GM13977 (cell line): Measurements from ENCODE around the gene UBE4B.

Source experiments
- DNase-seq: peaks from one replicate; pipeline ENCODE4 v3.0.0; 2012; ENCODE audit warnings: low spot score
- in situ Hi-C: fragments of 300-500 bp; cut with MboI; formaldehyde crosslinking; loops from one replicate; pipeline ENCODE4 v1.12.0; 2022; ENCODE audit warnings: low sequenced_read_pairs, low pct_unique_long_range_greater_than_20kb, mixed read lengths, inconsistent platforms; ENCODE audit not compliant: unreplicated experiment
- TF ChIP-seq, protein P1 (sequence below): IDR thresholded peaks from 2 replicates; pipeline ENCODE4 v1.5.1; 2012; ENCODE audit warnings: mild to moderate bottlenecking, control low read depth; ENCODE audit not compliant: insufficient read depth; ENCODE audit errors: extremely low read depth, missing control alignments

UBE4B gene

GRCh38 chr1:10075732-10076131, 43.0 kb downstream of the UBE4B start:
- DNase-seq = no peak
- TF ChIP-seq, protein P1, sequence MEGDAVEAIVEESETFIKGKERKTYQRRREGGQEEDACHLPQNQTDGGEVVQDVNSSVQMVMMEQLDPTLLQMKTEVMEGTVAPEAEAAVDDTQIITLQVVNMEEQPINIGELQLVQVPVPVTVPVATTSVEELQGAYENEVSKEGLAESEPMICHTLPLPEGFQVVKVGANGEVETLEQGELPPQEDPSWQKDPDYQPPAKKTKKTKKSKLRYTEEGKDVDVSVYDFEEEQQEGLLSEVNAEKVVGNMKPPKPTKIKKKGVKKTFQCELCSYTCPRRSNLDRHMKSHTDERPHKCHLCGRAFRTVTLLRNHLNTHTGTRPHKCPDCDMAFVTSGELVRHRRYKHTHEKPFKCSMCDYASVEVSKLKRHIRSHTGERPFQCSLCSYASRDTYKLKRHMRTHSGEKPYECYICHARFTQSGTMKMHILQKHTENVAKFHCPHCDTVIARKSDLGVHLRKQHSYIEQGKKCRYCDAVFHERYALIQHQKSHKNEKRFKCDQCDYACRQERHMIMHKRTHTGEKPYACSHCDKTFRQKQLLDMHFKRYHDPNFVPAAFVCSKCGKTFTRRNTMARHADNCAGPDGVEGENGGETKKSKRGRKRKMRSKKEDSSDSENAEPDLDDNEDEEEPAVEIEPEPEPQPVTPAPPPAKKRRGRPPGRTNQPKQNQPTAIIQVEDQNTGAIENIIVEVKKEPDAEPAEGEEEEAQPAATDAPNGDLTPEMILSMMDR = no peak
- in situ Hi-C loops = no loop called here

- TF ChIP-seq, protein P1 = no peak
- DNase-seq = no peak
- in situ Hi-C loops = no loop called here
Measured at GRCh38 chr1:10078494-10078893, 45.7 kb downstream of the UBE4B start.

DNA sequence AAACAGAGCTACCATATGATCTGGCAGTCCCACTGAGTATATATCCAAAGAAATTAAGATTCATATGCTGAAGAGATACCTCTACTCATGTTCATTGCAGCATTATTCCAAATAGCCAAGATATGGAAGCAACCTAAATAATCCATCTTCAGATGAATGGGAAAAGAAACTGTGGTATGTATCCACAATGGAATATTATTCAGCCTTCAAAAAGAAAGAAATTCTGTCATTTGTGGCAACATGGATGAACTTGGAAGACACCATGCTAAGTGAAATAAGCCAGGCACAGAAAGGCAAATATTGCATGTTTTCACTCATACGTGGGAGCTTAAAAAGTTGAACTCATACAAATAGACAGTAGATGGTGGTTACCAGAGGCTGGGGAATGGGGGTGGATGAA, 47.8 kb downstream of the UBE4B start:
- in situ Hi-C loops = no loop called here
- TF ChIP-seq, protein P1 = no peak
- no peak for DNase-seq

DNA sequence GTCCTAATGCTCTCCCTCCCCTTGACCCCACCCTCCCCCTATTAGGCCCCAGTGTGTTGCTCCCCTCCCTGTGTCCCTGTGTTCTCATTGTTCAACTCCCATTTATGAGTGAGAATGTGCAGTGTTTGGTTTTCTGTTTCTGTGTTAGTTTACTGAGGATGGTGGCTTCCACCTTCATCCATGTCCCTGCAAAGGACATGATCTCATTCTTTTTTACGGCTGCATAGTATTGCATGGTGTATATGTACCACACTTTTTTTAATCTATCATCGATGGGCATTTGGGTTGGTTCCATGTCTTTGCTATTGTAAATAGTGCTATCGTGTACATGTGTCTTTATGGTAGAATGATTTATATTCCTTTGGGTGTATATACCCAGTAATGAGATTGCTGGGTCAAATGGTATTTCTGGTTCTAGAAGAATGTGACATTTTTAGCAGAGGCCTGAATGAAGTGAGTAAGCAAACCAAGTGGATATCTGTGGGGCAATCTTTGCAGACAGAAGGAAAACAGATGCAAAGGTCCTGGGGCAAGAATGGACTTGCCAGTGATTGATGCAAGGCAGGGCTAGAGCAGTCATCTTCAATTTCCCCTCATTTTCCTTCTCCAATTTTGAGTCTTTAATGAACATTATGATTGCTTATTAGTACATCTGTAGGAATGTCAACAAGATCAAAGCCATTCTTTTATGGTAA, 50.2 kb downstream of the UBE4B start:
- in situ Hi-C loops = no loop called here
- DNase-seq = no peak
- TF ChIP-seq, protein P1 = no peak

- no peak for DNase-seq
- in situ Hi-C loops = no loop called here
- TF ChIP-seq, protein P1 = no peak
Measured at GRCh38 chr1:10084045-10084444, 51.3 kb downstream of the UBE4B start.

DNA sequence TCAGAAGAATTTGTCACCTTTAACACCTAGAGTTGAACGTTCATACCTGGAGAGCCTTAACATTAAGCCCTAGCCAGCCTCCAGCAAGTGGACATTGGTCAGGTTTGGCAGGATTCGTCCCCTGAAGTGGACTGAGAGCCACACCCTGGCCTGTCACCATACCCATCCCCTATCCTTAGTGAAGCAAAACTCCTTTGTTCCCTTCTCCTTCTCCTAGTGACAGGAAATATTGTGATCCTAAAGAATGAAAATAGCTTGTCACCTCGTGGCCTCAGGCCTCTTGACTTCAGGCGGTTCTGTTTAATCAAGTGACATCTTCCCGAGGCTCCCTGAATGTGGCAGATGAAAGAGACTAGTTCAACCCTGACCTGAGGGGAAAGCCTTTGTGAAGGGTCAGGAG, 52.3 kb downstream of the UBE4B start:
- TF ChIP-seq, protein P1 = no peak
- in situ Hi-C loops = no loop called here
- no peak for DNase-seq

DNA sequence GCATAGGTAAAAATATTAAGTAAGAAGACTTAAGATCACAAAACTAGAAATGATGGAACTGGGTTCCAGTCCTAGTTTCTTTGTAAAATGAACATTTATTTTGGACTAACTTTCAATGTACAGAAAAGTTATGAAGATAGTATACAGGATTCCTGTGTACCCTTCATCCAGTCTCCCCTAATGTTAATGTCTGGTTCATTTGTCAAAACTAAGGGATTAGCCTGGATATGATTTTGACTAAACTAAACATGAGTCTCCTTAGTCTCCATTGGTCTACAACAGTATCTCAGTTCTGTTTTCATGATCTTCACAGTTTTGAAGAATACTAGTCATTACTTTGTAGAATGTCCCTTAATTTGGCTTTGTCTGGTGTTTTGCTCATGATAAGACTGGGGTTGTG, 54.5 kb downstream of the UBE4B start:
- in situ Hi-C loops = no loop called here
- TF ChIP-seq, protein P1 = no peak
- no peak for DNase-seq
